GM12874 (cell line): ENCODE data around the gene KLHDC10.

Experiments used
- CTCF ChIP-seq: IDR thresholded peaks from 2 replicates; pipeline ENCODE4 v1.5.1; 2011; ENCODE audit warnings: low read depth, mild to moderate bottlenecking, control low read depth, low read length, moderate library complexity; ENCODE audit not compliant: insufficient read depth

Gene KLHDC10

GRCh38 chr7:130090745-130091532 is 20.6 kb downstream of the KLHDC10 start:
- TF ChIP-seq CTCF = no peak

GRCh38 chr7:130091999-130092398 is 21.7 kb downstream of the KLHDC10 start:
- no peak for TF ChIP-seq CTCF

GRCh38 chr7:130092598-130092997 is 22.3 kb downstream of the KLHDC10 start:
- TF ChIP-seq CTCF = no peak

GRCh38 chr7:130095812-130096211 is 25.5 kb downstream of the KLHDC10 start:
- TF ChIP-seq CTCF = no peak

- TF ChIP-seq CTCF = no peak
Measured at GRCh38 chr7:130096243-130096827, 26.0 kb downstream of the KLHDC10 start.

- no peak for TF ChIP-seq CTCF
Measured at GRCh38 chr7:130099331-130099730, 29.0 kb downstream of the KLHDC10 start.

GRCh38 chr7:130102588-130102987 is 32.3 kb downstream of the KLHDC10 start:
- no peak for TF ChIP-seq CTCF
